Endodermal cell (in vitro differentiated cells): Measurements from ENCODE around the gene HSP90AA1. TPM values are rescaled to one million over a fixed set of nuclear protein-coding genes. Genes with fewer than 3 reads are reported as not detected.

Source experiments
- DNase-seq: peaks from one replicate; pipeline ENCODE4 v3.0.0-alpha.2; 2017
- H3K27ac ChIP-seq: 2 replicates; pipeline ENCODE4 v1.5.1; 2013; ENCODE audit warnings: mild to moderate bottlenecking, low read depth, low read length, moderate library complexity
- H3K27me3 ChIP-seq: 2 replicates; pipeline ENCODE4 v1.6.1; 2013; ENCODE audit warnings: mild to moderate bottlenecking, low read length, moderate library complexity; ENCODE audit not compliant: insufficient read depth, control insufficient read depth, poor library complexity, severe bottlenecking
- H3K36me3 ChIP-seq: 2 replicates; pipeline ENCODE4 v1.7.0; 2013; ENCODE audit warnings: mild to moderate bottlenecking, low read length, moderate library complexity; ENCODE audit not compliant: control insufficient read depth, insufficient read depth
- H3K4me1 ChIP-seq: one replicate; pipeline ENCODE4 v1.7.0; 2013; ENCODE audit warnings: low read length; ENCODE audit not compliant: control insufficient read depth, insufficient read depth
- H3K4me3 ChIP-seq: 2 replicates; pipeline ENCODE4 v1.5.1; 2013; ENCODE audit warnings: mild to moderate bottlenecking, low read length, moderate library complexity
- H3K9ac ChIP-seq: 2 replicates; pipeline ENCODE4 v1.6.1; 2013; ENCODE audit warnings: mild to moderate bottlenecking, low read length, moderate library complexity; ENCODE audit not compliant: poor library complexity, severe bottlenecking; ENCODE audit errors: extremely low read depth
- H3K9me3 ChIP-seq: 2 replicates; pipeline ENCODE4 v1.6.1; 2013; ENCODE audit warnings: mild to moderate bottlenecking, low read length, moderate library complexity; ENCODE audit not compliant: control insufficient read depth
- H3K27ac Mint-ChIP-seq: 2 replicates; pipeline ENCODE4 v1.8.0; 2020; ENCODE audit warnings: mixed read lengths
- H3K27me3 Mint-ChIP-seq: 2 replicates; pipeline ENCODE4 v1.8.0; 2021; ENCODE audit warnings: mild to moderate bottlenecking, mixed read lengths; ENCODE audit not compliant: insufficient read depth
- H3K36me3 Mint-ChIP-seq: 2 replicates; pipeline ENCODE4 v1.8.0; 2020; ENCODE audit warnings: low read depth, mixed read lengths
- H3K4me1 Mint-ChIP-seq: 2 replicates; pipeline ENCODE4 v1.8.0; 2020; ENCODE audit warnings: mixed read lengths
- H3K4me3 Mint-ChIP-seq: 2 replicates; pipeline ENCODE4 v1.8.0; 2020; ENCODE audit warnings: mild to moderate bottlenecking, moderate library complexity, mixed read lengths
- H3K9me3 Mint-ChIP-seq: 2 replicates; pipeline ENCODE4 v1.8.0; 2020; ENCODE audit warnings: mild to moderate bottlenecking, mixed read lengths
- WGBS, 2 experiments: methylation state at CpG; one replicate each; pipeline versions ENCODE4 v1.1.5 to v1.1.7; 2013; ENCODE audit warnings: missing lambda C conversion rate in 2 of 2, mixed read lengths in 1 of 2; ENCODE audit not compliant: insufficient coverage in 1 of 2, insufficient read length in 1 of 2; 5-methylcytosine and 5-hydroxymethylcytosine counted together
- total RNA-seq, 2 donors: library from RNA; stranded (reverse); fragmentation: NEBNext Ultra II Directional in 1 of 2; extraction: Animal tissue kit (Norgen Biotek cat#: 25700) in 1 of 2; gene quantifications; 2 replicates in 1 of 2; 3 replicates in 1 of 2; pipeline ENCODE4 v1.2.1, GENCODE V29; 2021
- TF ChIP-seq, protein P1 (sequence below): fragments of 200-600 bp; sonication (generic); conservative IDR thresholded peaks from 2 replicates; pipeline ENCODE4 v1.5.0; 2021; ENCODE audit warnings: antibody characterized with exemption, mild to moderate bottlenecking

The HSP90AA1 gene
- total RNA-seq, 2 donors from 2014 or later = 696 to 821 TPM

DNA sequence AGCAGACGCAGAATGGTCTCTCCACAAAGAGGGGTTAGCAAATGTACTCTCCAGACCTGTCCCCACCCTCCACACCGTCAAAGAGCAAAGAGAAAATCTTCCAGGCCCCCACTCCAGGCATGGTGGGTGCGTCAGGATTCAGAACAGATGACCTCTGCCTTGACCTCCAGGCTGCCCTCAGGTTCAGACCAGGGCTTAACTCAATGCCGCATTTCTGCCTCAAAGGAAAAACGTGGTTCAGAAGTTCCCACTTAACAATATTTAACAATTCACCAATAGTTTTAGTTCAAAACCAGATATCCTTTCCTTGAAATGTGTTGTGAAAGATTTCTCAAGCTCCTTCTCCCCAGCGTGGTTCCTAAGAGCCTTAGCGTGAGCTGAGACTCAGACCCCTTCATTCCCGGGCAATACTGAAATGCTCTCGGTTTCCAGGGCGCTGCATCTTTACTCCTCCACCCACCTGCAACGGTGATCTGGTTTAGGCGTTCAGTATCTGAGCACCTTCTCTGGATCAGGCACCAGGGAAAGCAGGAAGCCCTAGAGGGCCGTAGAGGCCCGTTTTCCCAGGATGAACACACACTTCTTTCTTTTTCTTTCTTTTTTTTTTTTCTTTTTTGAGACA is 22.9 kb downstream of the HSP90AA1 start:
- H3K4me3 ChIP-seq = no peak overlapping the region
- H3K27ac Mint-ChIP-seq = no peak overlapping the region
- H3K27me3 ChIP-seq = no peaks in the 10 kb centered on the region
- TF ChIP-seq, protein P1, sequence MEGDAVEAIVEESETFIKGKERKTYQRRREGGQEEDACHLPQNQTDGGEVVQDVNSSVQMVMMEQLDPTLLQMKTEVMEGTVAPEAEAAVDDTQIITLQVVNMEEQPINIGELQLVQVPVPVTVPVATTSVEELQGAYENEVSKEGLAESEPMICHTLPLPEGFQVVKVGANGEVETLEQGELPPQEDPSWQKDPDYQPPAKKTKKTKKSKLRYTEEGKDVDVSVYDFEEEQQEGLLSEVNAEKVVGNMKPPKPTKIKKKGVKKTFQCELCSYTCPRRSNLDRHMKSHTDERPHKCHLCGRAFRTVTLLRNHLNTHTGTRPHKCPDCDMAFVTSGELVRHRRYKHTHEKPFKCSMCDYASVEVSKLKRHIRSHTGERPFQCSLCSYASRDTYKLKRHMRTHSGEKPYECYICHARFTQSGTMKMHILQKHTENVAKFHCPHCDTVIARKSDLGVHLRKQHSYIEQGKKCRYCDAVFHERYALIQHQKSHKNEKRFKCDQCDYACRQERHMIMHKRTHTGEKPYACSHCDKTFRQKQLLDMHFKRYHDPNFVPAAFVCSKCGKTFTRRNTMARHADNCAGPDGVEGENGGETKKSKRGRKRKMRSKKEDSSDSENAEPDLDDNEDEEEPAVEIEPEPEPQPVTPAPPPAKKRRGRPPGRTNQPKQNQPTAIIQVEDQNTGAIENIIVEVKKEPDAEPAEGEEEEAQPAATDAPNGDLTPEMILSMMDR = no peak
- H3K4me1 Mint-ChIP-seq = peaks cover 11% of the 10 kb centered on the region
- peaks cover under 1% of the 10 kb centered on the region for H3K36me3 Mint-ChIP-seq
- H3K36me3 ChIP-seq = no peaks in the 10 kb centered on the region
- no peak overlapping the region for H3K9ac ChIP-seq
- no peaks in the 10 kb centered on the region for H3K9me3 ChIP-seq
- WGBS, 2 experiments = 85 to 86% methylated on average over 8 to 14 of the region's 14 CpGs
- DNase-seq = no peak
- peaks cover 6% of the 10 kb centered on the region for H3K4me1 ChIP-seq
- H3K27ac ChIP-seq = no peak overlapping the region
- no peak overlapping the region for H3K4me3 Mint-ChIP-seq
- peaks cover 19% of the 10 kb centered on the region for H3K27me3 Mint-ChIP-seq
- H3K9me3 Mint-ChIP-seq = peaks cover under 1% of the 10 kb centered on the region

DNA sequence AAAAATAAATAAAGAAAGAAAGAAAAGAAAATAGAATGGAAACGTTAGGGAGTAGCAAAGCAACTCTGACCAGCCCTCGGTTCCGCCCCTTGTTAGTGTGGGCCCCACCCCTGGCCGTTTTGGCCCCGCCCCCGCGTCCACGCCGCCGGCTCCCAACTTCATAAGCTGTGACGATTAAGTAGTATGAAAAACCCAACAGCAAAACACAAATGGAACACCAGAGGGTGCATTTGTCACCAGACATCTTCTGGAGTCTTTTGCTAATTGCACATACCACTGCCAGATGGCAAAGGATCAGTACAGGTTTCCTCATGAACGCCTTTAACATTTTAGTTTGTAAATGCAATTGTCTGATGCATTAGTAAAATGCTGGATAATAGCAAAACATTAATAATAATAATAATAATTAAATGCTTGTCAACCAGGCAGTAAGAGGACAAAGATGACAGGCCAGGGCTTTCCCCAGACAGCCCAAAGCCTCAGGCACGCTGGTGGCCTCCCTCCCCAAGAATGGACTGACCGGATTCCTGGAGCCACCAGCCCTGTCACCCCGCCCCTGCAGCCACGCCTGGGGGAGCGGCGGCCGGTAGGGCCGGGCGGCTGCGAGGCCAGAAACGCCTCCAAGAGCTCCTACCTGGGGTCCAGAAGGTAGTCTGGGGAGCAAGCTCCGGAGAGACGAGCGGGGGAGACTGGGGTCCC is 23.6 kb downstream of the HSP90AA1 start:
- TF ChIP-seq, protein P1 = peak; percentile 55
- Histone ChIP-seq H3K4me1 (peaks cover 6% of the 10 kb centered on the region), H3K9ac (no peak overlapping the region), H3K36me3 (no peaks in the 10 kb centered on the region), H3K4me3 (no peak overlapping the region), H3K27ac (no peak overlapping the region), H3K27me3 (no peaks in the 10 kb centered on the region), H3K9me3 (no peaks in the 10 kb centered on the region)
- DNase-seq = peak; percentile 84
- WGBS, 2 experiments = 60 to 67% methylated on average over 8 to 26 of the region's 26 CpGs
- H3K9me3 Mint-ChIP-seq = no peaks in the 10 kb centered on the region
- H3K27ac Mint-ChIP-seq = no peak overlapping the region
- no peak overlapping the region for H3K4me3 Mint-ChIP-seq
- H3K4me1 Mint-ChIP-seq = peaks cover 13% of the 10 kb centered on the region
- H3K27me3 Mint-ChIP-seq = peaks cover 25% of the 10 kb centered on the region
- no peaks in the 10 kb centered on the region for H3K36me3 Mint-ChIP-seq

DNA sequence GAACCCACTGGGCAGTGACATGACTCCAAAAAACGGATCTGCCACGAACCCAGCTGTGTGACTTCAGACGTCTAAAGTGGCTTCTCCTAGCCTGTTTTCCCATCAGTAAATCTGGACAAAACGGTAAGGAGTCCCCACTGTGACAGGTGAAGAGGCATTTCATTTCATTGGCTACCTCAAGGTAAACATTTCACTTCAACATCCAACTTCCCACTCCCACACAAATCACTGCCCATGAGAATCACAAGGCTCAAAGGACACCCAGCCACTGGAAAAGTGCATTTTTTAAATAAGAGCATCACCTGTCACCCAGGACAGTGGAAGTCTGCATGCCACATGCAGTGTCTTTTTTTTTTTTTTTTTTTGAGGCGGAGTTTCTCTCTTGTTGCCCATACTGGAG is 27.9 kb downstream of the HSP90AA1 start:
- 80 to 95% methylated on average over 4 to 5 of the region's 5 CpGs for WGBS, 2 experiments
- Histone ChIP-seq H3K9ac (no peak overlapping the region), H3K4me3 (no peak overlapping the region), H3K27ac (no peak overlapping the region), H3K9me3 (no peaks in the 10 kb centered on the region), H3K4me1 (peaks cover 8% of the 10 kb centered on the region), H3K27me3 (no peaks in the 10 kb centered on the region), H3K36me3 (no peaks in the 10 kb centered on the region)
- Mint-ChIP-seq H3K4me1 (peaks cover 39% of the 10 kb centered on the region), H3K36me3 (peaks cover 16% of the 10 kb centered on the region), H3K27me3 (peaks cover 50% of the 10 kb centered on the region), H3K9me3 (no peaks in the 10 kb centered on the region), H3K27ac (no peak overlapping the region), H3K4me3 (no peak overlapping the region)
- DNase-seq = no peak
- TF ChIP-seq, protein P1 = no peak
